Testis (tissue), 2 donors: ENCODE measurements around the gene C1QTNF9.
"Not testable (repeated sequence)": the region's sequence is repeated elsewhere in the genome, so short reads cannot be mapped to it uniquely, and the experiment has no call there.

Experiments
- CTCF ChIP-seq, 3 experiments: fragments of 450-650 bp in 2 of 3; fragments of 200-600 bp in 1 of 3; sonication (generic) in 1 of 3; IDR thresholded peaks; one replicate each; pipeline ENCODE4 v1.5.1; 2016 to 2019; ENCODE audit warnings: antibody characterized with exemption in 3 of 3, mild to moderate bottlenecking in 2 of 3, moderate library complexity in 1 of 3
- POLR2A ChIP-seq: fragments of 450-650 bp; IDR thresholded peaks from one replicate; pipeline ENCODE4 v1.6.1; 2017; ENCODE audit warnings: antibody characterized with exemption, mild to moderate bottlenecking, moderate library complexity

- TF ChIP-seq CTCF (IDR thresholded peaks at IDR 0.05); POLR2A: not testable (repeated sequence)
Observed at GRCh38 chr13:24319641-24320040, 10.3 kb downstream of the C1QTNF9 start.
